K562 (cell line): ENCODE data around the gene FAM83E. TPM values are rescaled to one million over a fixed set of nuclear protein-coding genes. Genes with fewer than 3 reads are reported as not detected.

Source experiments
- ATF4 ChIP-seq: fragments of 450-650 bp; formaldehyde crosslinking; IDR thresholded peaks from 2 replicates; pipeline ENCODE4 v1.4.0; 2022; ENCODE audit warnings: mild to moderate bottlenecking, moderate library complexity
- BDP1 ChIP-seq: IDR thresholded peaks from 3 replicates; pipeline ENCODE4 v1.6.1; 2011; ENCODE audit not compliant: insufficient read length, insufficient read depth
- EHMT2 ChIP-seq: fragments of 450-650 bp; IDR thresholded peaks from 2 replicates; pipeline ENCODE4 v1.6.1; 2018; ENCODE audit warnings: antibody characterized with exemption
- FOXO4 ChIP-seq: fragments of 450-650 bp; formaldehyde crosslinking; IDR thresholded peaks from 2 replicates; pipeline ENCODE4 v1.4.0; 2020; ENCODE audit warnings: mild to moderate bottlenecking, moderate library complexity
- MCM7 ChIP-seq, 2 experiments: fragments of 450-650 bp; IDR thresholded peaks; 2 replicates each; pipeline ENCODE4 v1.6.1; 2016 to 2018
- MECOM ChIP-seq: fragments of 250-450 bp; sonication (Bioruptor Pico); IDR thresholded peaks from 2 replicates; pipeline ENCODE4 v1.8.0; 2022; ENCODE audit warnings: inconsistent platforms
- MITF ChIP-seq: IDR thresholded peaks from 2 replicates; pipeline ENCODE4 v1.6.1; 2014; ENCODE audit warnings: antibody characterized with exemption
- MLX ChIP-seq, 2 experiments: fragments of 450-650 bp in 1 of 2; sonication (generic) in 1 of 2; formaldehyde crosslinking; conservative IDR thresholded peaks; 2 replicates each; pipeline versions ENCODE4 v1.4.0 to v1.8.1; 2020 to 2022; ENCODE audit warnings: mild to moderate bottlenecking in 1 of 2, missing genetic modification reagents in 1 of 2
- RNF219 ChIP-seq: fragments of 250-450 bp; sonication (Bioruptor Pico); IDR thresholded peaks from 2 replicates; pipeline ENCODE4 v1.5.0; 2022; ENCODE audit warnings: mild to moderate bottlenecking
- TAF7 ChIP-seq: fragments of 450-650 bp; IDR thresholded peaks from 2 replicates; pipeline ENCODE4 v1.6.1; 2016; ENCODE audit warnings: missing genetic modification characterization, missing compliant biosample characterization
- ZNF133 ChIP-seq: fragments of 250-450 bp; sonication (Bioruptor Pico); IDR thresholded peaks from 2 replicates; pipeline ENCODE4 v1.4.0; 2020; ENCODE audit warnings: mild to moderate bottlenecking
- ZNF395 ChIP-seq: fragments of 200-800 bp; sonication (Bioruptor generic); IDR thresholded peaks from 2 replicates; pipeline ENCODE4 v1.6.1; 2017; ENCODE audit warnings: missing genetic modification characterization, missing compliant biosample characterization
- ZNF592 ChIP-seq: fragments of 450-650 bp; IDR thresholded peaks from 2 replicates; pipeline ENCODE4 v1.6.1; 2017; ENCODE audit warnings: antibody characterized with exemption, mild to moderate bottlenecking
- ZNF780A ChIP-seq: fragments of 250-450 bp; sonication (Bioruptor Pico); IDR thresholded peaks from 2 replicates; pipeline ENCODE4 v1.5.0; 2021; ENCODE audit warnings: mild to moderate bottlenecking
- ZZZ3 ChIP-seq: fragments of 450-650 bp; IDR thresholded peaks from 2 replicates; pipeline ENCODE4 v1.6.1; 2016; ENCODE audit warnings: antibody characterized with exemption, mild to moderate bottlenecking, moderate library complexity
- polyA plus RNA-seq, 8 experiments: library from polyadenylated mRNA; depleted of rRNA in 4 of 8; stranded (reverse) in 5 of 8; unstranded in 3 of 8; fragments of >200 nt; fragmentation: Nextera tagmentation in 2 of 8; fragmentation: Illumina TruSeq in 1 of 8; extraction: Ambion mirVana in 2 of 8; extraction: Trizol in 1 of 8; gene quantifications; 2 replicates each; pipeline versions ENCODE4 v1.2.1 to v1.2.3, GENCODE V29; 2011 to 2014; ENCODE audit warnings: inconsistent platforms in 1 of 8, missing spikeins in 1 of 8
- total RNA-seq, 7 experiments: library from RNA; depleted of rRNA in 6 of 7; stranded (reverse); fragments of >200 nt in 6 of 7; fragmentation: Illumina TruSeq in 2 of 7; extraction: Trizol in 2 of 7; gene quantifications; 2 replicates each; pipeline versions ENCODE4 v1.2.1 to v1.2.3, GENCODE V29; 2011 to 2021; ENCODE audit warnings: low replicate concordance in 1 of 7

The FAM83E gene
- total and polyA plus RNA-seq, 9 of the 15 experiments (the other 6 are each of a cell fraction or from before 2014, with no cell fraction given) = 0.15 to 0.87 (median 0.29) TPM; not detected in 4

GRCh38 chr19:48565090-48565489 lies 49.8 kb downstream of the FAM83E start (continued):
- TF ChIP-seq ZNF592 = peak; percentile 38; the same call in 1 of the 2 replicates
- no peak for TF ChIP-seq ZNF780A
- TF ChIP-seq ZNF395 = no peak
- TF ChIP-seq TAF7 (tag) = no peak
- TF ChIP-seq FOXO4 = no peak
- TF ChIP-seq MLX (CRISPR knock-in tag; conservative IDR thresholded peaks at IDR 0.05) = no peak
- TF ChIP-seq MECOM (CRISPR knock-in tag) = no peak
- no peak for TF ChIP-seq ZZZ3
- no peak for TF ChIP-seq EHMT2
- no peak for TF ChIP-seq MITF
- TF ChIP-seq BDP1 = no peak
- TF ChIP-seq MCM7 (IDR thresholded peaks at IDR 0.05) = no peak
- TF ChIP-seq RNF219 (CRISPR knock-in tag) = no peak
- no peak for TF ChIP-seq ATF4
- no peak for TF ChIP-seq ZNF133
